Gastroesophageal sphincter (tissue), 3 donors: Measurements from ENCODE around the gene DDRGK1.

Source experiments
- EP300 ChIP-seq: sonication (generic); formaldehyde crosslinking; IDR thresholded peaks from one replicate; pipeline ENCODE4 v1.6.1; 2017; ENCODE audit warnings: antibody characterized with exemption, mild to moderate bottlenecking
- POLR2A ChIP-seq, 2 donors: fragments of 450-650 bp; IDR thresholded peaks; one replicate each; pipeline ENCODE4 v1.6.1; 2017; ENCODE audit warnings: antibody characterized with exemption in 2 of 2, mild to moderate bottlenecking in 2 of 2, moderate library complexity in 1 of 2
- POLR2AphosphoS5 ChIP-seq: sonication (generic); formaldehyde crosslinking; IDR thresholded peaks from one replicate; pipeline ENCODE4 v1.6.1; 2017; ENCODE audit warnings: antibody characterized with exemption
- TF ChIP-seq, protein P1 (sequence below), 4 experiments: fragments of 200-600 bp in 2 of 4; fragments of 450-650 bp in 2 of 4; sonication (generic) in 1 of 4; IDR thresholded peaks; one replicate each; pipeline ENCODE4 v1.5.1; 2017 to 2019; ENCODE audit warnings: antibody characterized with exemption in 4 of 4, mild to moderate bottlenecking in 2 of 4, moderate library complexity in 2 of 4

DNA sequence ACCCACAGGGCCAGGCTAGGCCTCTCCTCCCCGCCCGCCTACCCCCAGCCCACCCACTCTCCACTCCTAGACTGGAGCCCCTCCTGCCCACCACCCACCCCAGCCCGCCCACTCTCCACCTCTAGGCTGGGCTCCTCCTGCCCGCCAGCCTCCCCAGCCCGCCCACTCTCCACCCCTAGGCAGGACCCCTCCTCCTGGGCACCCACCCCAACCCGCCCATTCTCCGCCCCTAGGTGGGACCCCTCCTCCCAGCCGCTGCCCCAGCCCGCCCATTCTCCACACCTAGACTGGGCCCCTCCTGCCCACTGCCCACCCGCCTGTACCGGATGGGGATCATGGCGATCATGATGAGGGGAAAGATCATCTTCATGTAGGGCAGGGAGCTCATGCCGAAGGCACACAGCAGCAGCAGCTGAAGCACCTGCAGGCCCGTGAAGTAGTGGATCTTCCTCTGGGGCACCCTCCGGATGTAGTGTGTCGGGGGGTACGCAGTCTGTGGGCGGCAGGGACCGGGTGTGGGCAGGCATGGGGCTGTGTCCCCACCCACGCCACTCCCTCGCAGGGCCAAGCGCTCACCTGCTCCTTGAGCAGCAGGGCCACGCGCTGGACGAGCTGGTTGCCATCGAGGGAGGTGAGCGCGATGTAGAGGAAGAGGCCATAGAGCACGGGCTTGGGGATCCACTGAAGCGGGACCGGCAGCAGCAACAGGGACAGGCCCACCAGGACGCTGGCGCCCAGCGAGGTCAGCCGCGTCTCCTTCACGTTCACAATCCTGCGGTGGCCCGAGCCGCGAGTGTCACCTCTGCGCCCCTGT, 23.7 kb upstream of the DDRGK1 start:
- TF ChIP-seq, protein P1, sequence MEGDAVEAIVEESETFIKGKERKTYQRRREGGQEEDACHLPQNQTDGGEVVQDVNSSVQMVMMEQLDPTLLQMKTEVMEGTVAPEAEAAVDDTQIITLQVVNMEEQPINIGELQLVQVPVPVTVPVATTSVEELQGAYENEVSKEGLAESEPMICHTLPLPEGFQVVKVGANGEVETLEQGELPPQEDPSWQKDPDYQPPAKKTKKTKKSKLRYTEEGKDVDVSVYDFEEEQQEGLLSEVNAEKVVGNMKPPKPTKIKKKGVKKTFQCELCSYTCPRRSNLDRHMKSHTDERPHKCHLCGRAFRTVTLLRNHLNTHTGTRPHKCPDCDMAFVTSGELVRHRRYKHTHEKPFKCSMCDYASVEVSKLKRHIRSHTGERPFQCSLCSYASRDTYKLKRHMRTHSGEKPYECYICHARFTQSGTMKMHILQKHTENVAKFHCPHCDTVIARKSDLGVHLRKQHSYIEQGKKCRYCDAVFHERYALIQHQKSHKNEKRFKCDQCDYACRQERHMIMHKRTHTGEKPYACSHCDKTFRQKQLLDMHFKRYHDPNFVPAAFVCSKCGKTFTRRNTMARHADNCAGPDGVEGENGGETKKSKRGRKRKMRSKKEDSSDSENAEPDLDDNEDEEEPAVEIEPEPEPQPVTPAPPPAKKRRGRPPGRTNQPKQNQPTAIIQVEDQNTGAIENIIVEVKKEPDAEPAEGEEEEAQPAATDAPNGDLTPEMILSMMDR (IDR thresholded peaks at IDR 0.05): no peak
- TF ChIP-seq POLR2A (IDR thresholded peaks at IDR 0.05) (no peak), EP300 (no peak), POLR2AphosphoS5 (no peak)
